Measurements from ENCODE around the gene COL2A1.

The COL2A1 gene

GRCh38 chr12:48004053-48004941, at the start of gene COL2A1:
COL2A1 (minus strand) TSS chr12:48004476; CDS start chr12:48004321, 155 bp downstream.
- no peak for DNase-seq

DNA sequence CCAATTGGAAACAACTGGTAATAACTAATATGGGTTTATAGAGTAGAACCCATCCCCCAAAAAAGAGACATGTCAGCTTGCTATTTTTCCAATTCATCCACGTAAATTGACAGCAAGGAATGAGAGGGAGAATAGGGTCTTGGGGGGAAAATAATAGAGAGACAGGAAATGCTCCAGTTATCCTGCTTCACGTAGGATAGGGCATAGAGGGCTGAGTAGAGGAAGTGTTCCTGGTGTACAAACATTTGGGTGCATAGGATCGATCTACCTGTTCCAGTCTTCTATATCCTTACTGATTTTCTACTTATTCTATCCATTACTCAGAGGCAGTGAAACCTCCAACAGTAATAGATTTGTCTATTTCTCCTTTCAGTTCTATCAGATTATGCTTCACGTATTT, 49.6 kb upstream of the COL2A1 start:
- no peak for DNase-seq

DNA sequence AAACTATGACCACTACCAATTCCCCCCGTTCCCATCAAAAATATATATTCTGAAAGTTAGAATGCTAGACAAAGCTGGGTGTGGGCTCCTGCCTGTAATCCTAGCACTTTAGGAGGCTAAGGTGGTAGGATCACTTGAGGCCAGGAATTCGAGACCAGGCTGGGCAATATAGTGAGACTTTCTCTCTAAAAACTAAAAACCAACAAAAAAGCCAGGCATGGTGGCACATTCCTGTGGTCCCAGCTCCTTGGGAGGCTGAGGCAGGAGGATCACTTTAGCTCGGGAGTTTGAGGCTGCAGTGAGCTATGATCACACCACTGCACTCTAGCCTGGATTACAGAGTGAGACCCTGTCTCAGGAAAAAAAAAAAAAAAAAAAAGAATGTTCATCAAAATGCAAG, 48.8 kb upstream of the COL2A1 start:
- no peak for DNase-seq

GRCh38 chr12:48051681-48052080, 47.4 kb upstream of the COL2A1 start:
- DNase-seq, result no peak

DNA sequence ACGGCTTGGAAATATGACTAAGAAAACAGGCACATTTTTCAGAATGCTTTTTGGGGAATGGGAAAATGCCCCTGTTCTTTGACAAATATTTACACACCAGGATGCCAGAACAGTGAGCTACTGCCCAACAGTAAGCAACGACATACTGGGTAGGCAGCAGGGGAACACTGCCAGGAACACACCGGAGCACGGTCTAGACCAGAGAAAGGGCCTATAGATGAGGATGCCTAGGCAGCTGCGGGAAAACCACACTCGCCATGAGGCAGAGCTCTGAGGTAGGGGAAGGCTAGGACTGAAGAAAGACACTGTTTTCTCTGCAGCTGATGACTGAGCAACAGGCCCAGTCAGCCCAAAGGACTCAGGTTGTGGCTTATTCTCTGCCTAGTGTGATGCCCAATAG, 45.9 kb upstream of the COL2A1 start:
- DNase-seq, result no peak

DNA sequence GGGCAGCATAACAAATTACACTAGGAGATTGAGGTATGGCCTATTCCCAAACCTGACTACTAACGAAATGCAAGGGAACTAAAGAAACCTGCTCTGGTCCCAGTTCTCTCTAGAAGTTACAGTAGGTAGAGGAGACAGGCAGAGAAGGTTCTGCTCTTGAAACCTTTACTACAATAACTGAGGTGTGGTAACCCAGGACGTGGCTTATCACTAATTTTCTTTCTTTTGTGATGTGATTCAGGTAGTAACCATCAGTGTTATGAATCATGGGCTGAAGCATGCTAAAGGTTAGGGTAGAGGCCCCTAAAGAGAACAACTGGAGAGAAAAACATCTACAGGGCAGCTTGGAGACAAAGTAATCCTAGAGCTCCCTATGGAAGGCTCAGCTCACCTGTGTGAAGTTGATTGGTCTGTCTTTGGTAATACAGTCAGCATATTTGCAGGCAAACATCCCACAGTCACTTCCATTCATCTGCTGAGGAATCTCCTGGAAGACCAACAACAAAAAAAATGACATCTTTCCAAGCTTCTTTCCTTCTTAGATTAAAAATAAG, 41.8 kb upstream of the COL2A1 start:
- no peak for DNase-seq

- no peak for DNase-seq
Measured at GRCh38 chr12:48045061-48045846, 41.0 kb upstream of the COL2A1 start.

GRCh38 chr12:48044396-48044795, 40.1 kb upstream of the COL2A1 start:
- DNase-seq, result no peak

DNA sequence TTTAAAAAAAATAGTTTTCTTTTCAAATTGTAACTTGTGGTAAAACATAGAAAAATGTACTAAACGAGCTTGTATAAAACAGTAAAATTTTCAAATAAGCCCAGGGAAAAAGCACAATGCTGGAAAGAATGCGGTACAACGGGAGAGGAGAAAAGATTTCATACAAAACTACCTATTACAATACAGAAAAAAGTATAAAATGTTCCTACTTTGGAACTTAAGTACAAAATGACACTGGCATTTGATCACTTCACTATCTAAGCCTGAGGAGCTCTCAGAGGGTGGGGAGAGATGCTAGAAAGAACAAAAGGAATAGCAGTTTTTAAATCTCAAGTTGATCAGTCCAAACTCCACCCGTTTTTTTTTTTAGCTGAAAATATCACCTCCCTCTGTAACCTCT, 39.5 kb upstream of the COL2A1 start:
- DNase-seq, result no peak

GRCh38 chr12:48041591-48042423, 37.5 kb upstream of the COL2A1 start:
- no peak for DNase-seq

- DNase-seq, result no peak
Measured at GRCh38 chr12:48040354-48040753, 36.1 kb upstream of the COL2A1 start.

- no peak for DNase-seq
Measured at GRCh38 chr12:48039151-48039550, 34.9 kb upstream of the COL2A1 start.

DNA sequence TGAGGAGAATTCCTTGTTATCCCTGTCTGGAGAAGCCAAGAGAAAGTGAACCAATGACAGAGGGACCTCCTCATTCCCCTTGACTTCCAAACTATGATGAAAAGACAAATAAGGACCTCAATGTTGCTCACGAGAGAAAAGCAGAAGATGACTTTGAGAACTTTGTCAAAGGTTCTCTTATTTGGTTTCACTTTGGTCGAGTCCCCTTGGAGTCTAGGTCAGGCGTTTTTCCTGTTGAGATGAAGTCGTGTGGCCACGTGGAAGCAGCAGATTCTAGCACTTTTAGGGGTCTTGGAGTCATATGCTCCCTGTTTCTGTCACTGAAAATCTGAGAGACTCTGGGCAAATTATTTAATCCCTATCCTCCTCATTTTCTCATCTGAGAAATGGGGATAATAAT, 33.8 kb upstream of the COL2A1 start:
- no peak for DNase-seq

GRCh38 chr12:48037267-48037915, 33.1 kb upstream of the COL2A1 start:
- no peak for DNase-seq

GRCh38 chr12:48036818-48037217, 32.5 kb upstream of the COL2A1 start:
- DNase-seq, result no peak

DNA sequence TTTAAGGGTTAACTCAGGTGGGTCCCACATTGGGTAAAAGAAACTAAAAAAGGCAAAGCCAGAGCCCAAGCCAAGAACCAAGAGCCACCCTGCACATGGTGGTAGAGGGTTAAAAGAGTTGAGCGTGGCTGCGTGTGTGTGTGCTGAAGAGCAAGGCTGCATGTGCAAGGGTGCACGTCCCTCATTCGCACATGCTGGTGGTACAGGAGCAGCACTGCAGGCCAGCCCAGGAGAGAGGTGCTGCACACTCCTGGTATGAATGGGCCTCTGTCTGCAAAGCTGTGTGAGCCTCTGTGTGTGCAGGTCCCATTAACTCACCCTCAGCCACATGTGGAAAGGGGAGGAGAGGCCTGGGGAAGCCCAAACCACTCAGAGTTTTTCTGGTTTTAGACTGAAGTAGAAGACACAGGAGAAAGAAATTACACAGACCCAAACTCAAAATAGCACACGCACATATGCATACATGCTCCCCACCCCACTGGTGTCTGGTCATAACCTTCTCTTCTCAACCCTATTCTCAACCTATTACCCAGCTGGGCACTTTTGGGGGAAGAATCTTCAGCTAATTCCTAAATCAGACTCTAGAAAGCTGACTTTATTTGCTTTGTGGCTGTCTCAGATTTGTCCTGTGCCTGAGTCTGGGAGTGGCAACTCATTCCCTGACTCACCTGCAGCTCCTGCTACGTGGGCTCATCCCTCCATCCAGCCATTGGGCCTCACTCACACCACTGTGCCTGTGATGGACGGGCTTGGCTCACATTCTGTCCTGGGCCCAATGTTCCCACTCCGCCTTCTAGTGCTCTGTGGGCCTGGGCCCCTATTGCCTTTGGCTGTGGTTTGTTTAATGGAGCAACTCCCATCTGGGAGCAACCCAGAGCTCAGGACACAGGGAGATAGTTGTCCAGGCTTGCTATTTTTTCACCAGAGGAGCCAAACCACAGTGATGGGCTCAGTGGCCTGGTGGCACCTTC, 30.8 kb upstream of the COL2A1 start:
- DNase-seq, result no peak

GRCh38 chr12:48033451-48033850, 29.2 kb upstream of the COL2A1 start:
- no peak for DNase-seq

- DNase-seq, result no peak
Measured at GRCh38 chr12:48032597-48032996, 28.3 kb upstream of the COL2A1 start.

GRCh38 chr12:48031135-48031960, 27.1 kb upstream of the COL2A1 start:
- DNase-seq, result no peak

- DNase-seq, result no peak
Measured at GRCh38 chr12:48030173-48030650, 25.9 kb upstream of the COL2A1 start.
